ENCODE results near the gene HIVEP3.

GRCh38 chr1:41883507-41883906, 35.2 kb downstream of the HIVEP3 start:
- TF ChIP-seq CTCF (IDR thresholded peaks at IDR 0.05; ENCODE audit: low read length) (no peak), EZH2 (IDR thresholded peaks at IDR 0.05; ENCODE audit: borderline replicate concordance, low read length) (no peak)

Measured in OCI-LY1 (cell line).